HG03039 (cell line): Measurements from ENCODE around the gene RTL3.

Experiments
- ATAC-seq: cut with Tn5 transposase; IDR thresholded peaks from one replicate; pipeline ENCODE4 v1.9.1; 2021; ENCODE audit warnings: mild to moderate bottlenecking, moderate library complexity; ENCODE audit not compliant: unreplicated experiment

The RTL3 gene

GRCh38 chrX:78619834-78620233, 39.3 kb downstream of the RTL3 start:
- ATAC-seq = no peak

- no peak for ATAC-seq
Observed at GRCh38 chrX:78618987-78619386, 40.1 kb downstream of the RTL3 start.

DNA sequence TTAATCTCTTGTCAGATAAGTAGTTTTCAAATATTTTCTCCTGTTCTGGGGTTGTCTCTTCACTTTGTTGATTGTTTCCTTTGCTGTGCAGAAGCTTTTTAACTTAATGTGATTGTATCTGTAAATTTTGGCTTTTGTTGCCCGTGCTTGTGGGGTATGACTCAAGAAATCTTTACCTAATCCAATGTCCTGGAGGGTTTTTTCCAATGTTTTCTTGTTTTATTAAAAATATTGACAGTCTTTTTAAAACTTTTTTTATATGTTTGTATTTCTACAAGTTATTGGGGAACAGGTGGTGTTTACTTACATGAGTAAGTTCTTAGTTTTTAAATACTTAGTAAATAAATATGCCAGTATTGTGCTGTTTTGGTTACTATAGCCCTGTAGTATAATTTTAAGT, 44.9 kb downstream of the RTL3 start:
- no peak for ATAC-seq
